Ovary (tissue), 9 donors: ENCODE results near the gene HJURP. TPM values are rescaled to one million over a fixed set of nuclear protein-coding genes. Genes with fewer than 3 reads are reported as not detected.

ENCODE experiments used
- DNase-seq, 5 donors: peaks; one replicate each; pipeline ENCODE4 v3.0.0-alpha.2; 2019 to 2020
- H3K27ac ChIP-seq, 2 donors: fragments of 200-600 bp; one replicate each; pipeline versions ENCODE4 v1.5.1 to v1.8.0; 2019 to 2022
- H3K27me3 ChIP-seq: fragments of 200-600 bp; one replicate; pipeline ENCODE4 v1.8.0; 2022
- H3K36me3 ChIP-seq: fragments of 200-600 bp; sonication (generic); one replicate; pipeline ENCODE4 v1.5.1; 2019
- H3K4me1 ChIP-seq: one replicate; pipeline ENCODE4 v1.8.1; 2013; ENCODE audit warnings: mild to moderate bottlenecking, moderate library complexity; ENCODE audit not compliant: insufficient read depth
- H3K4me3 ChIP-seq: fragments of 200-600 bp; sonication (generic); one replicate; pipeline ENCODE4 v1.5.1; 2017
- H3K9me3 ChIP-seq, 2 donors: fragments of 200-600 bp in 1 of 2; sonication (generic) in 1 of 2; one replicate each; pipeline versions ENCODE4 v1.5.1 to v1.8.1; 2013 to 2019; ENCODE audit warnings: mild to moderate bottlenecking in 1 of 2, moderate library complexity in 1 of 2
- EP300 ChIP-seq: sonication (generic); formaldehyde crosslinking; IDR thresholded peaks from one replicate; pipeline ENCODE4 v1.6.1; 2017; ENCODE audit warnings: antibody characterized with exemption
- POLR2A ChIP-seq: fragments of 450-650 bp; IDR thresholded peaks from one replicate; pipeline ENCODE4 v1.6.1; 2017; ENCODE audit warnings: antibody characterized with exemption, mild to moderate bottlenecking, moderate library complexity
- WGBS, 3 donors: extraction: QIAGEN DNeasy Blood & Tissue Kit in 1 of 3; methylation state at CpG; one replicate each; pipeline versions ENCODE4 v1.1.5 to v1.1.7; 2013 to 2017; 5-methylcytosine and 5-hydroxymethylcytosine counted together
- intact Hi-C, 4 donors: fragments of 100-400 bp; cut with DNase I; formaldehyde crosslinking; loops; one replicate each; pipeline versions ENCODE4 v1.11.0 to v1.15.1; 2022 to 2023
- polyA plus RNA-seq, 2 donors: library from polyadenylated mRNA; stranded (reverse); fragments of 200-250 nt in 1 of 2; fragments of 350-450 nt in 1 of 2; fragmentation: Illumina TruSeq in 1 of 2; extraction: RNeasy Lipid Tissue Mini Kit (QIAGEN cat#74804) in 1 of 2; gene quantifications; one replicate each; pipeline ENCODE4 v1.2.3, GENCODE V29; 2013 to 2014
- total RNA-seq, 7 donors: library from RNA; depleted of rRNA in 2 of 7; stranded (reverse); fragments of >200 nt in 2 of 7; fragmentation: NEBNext Ultra II Directional in 3 of 7; extraction: Animal tissue kit (Norgen Biotek cat#: 25700) in 3 of 7; gene quantifications; one replicate each; pipeline versions ENCODE4 v1.1.0 to v1.2.4, GENCODE V29; 2016 to 2023
- TF ChIP-seq, protein P1 (sequence below), 3 donors: fragments of 450-650 bp in 2 of 3; fragments of 200-600 bp in 1 of 3; IDR thresholded peaks; one replicate each; pipeline versions ENCODE4 v1.5.1 to v1.8.0; 2016 to 2022; ENCODE audit warnings: antibody characterized with exemption in 3 of 3, mild to moderate bottlenecking in 1 of 3
- donor health status: DM: no; HTN: no; CAD: no; lungs with moderate emphysema.
- donor health status: DM: no; HTN: no; CAD: no.
- donor health status: Bipolar disorder and iron deficiency.
- donor health status: DM: yes; HTN: yes; CAD: no.
- donor health status: DM: no; HTN: no; CAD: no.
- donor health status: DM: yes; HTN: yes; CAD: no.

The HJURP gene
- total and polyA plus RNA-seq, 9 donors: 0.07 to 1.5 (median 0.94) TPM; not detected in 4

DNA sequence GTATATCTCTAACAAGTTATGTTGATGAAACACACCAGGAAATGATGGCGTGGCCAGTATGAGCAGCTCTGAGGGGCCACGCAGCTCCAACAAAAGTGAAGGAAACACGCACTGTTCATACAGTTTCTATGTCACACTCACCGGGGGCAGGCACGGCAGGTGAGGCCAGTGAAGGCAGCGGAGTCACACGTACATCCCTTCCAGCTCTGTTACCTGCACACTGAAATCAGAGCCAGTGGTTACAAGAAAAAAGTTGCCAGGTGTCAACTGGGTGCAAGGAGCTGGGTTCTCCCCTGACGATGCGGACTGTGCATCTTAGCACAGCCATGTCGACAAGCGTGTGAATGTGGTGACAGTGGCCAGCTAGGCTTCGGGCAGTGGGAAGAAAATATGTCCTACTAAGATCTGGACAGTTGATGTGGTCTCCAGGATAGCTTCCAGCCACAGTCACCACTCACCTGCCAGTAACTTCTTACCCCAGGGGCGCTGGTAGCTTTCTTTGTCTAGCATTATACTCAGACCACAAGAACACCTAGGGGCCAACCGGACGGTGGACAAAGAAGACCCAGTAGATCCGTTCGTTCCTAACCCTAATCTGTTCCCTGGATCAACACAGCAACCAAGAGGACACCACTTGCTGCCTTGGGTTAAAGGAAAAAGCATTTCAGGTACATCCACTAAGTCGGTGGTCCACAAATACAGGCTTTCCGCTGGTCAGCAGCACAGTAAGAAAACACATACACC is 10.1 kb downstream of the HJURP start:
- DNase-seq: no peak
- Histone ChIP-seq H3K9me3 (no peaks in the 10 kb centered on the region), H3K36me3 (no peaks in the 10 kb centered on the region), H3K4me1 (no peaks in the 10 kb centered on the region), H3K27me3 (no peaks in the 10 kb centered on the region), H3K27ac (no peak overlapping the region), H3K4me3 (no peak overlapping the region)
- TF ChIP-seq POLR2A: no peak
- TF ChIP-seq, protein P1, sequence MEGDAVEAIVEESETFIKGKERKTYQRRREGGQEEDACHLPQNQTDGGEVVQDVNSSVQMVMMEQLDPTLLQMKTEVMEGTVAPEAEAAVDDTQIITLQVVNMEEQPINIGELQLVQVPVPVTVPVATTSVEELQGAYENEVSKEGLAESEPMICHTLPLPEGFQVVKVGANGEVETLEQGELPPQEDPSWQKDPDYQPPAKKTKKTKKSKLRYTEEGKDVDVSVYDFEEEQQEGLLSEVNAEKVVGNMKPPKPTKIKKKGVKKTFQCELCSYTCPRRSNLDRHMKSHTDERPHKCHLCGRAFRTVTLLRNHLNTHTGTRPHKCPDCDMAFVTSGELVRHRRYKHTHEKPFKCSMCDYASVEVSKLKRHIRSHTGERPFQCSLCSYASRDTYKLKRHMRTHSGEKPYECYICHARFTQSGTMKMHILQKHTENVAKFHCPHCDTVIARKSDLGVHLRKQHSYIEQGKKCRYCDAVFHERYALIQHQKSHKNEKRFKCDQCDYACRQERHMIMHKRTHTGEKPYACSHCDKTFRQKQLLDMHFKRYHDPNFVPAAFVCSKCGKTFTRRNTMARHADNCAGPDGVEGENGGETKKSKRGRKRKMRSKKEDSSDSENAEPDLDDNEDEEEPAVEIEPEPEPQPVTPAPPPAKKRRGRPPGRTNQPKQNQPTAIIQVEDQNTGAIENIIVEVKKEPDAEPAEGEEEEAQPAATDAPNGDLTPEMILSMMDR (IDR thresholded peaks at IDR 0.05): no peak
- no peak for TF ChIP-seq EP300
- WGBS, 3 donors: 90 to 92% (median 92%) methylated on average over 19 of the region's 19 CpGs
- intact Hi-C loops: no loop called here

DNA sequence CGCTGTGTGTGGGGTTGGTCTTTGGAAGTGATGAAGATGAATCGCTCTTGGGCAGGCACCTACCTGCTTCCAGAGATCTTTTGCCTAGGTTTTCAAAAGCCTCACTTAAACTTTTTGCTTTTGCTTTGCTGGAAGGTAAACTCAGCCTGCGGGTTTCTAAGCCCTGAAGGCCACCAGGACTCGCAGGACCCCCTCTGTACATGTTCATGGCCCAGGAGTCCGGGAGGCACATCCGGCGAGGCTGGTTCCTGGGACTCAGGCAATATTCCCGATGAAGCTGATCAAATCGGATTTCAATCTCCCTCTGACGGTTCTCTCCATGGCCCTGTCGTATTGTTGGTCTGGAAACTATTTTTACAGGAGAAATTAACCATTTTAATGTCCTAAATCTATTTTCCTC is 13.2 kb downstream of the HJURP start:
- no peak overlapping the region for H3K27ac ChIP-seq
- no peaks in the 10 kb centered on the region for H3K9me3 ChIP-seq
- no peak for DNase-seq
- intact Hi-C loops: no loop called here
- no peaks in the 10 kb centered on the region for H3K36me3 ChIP-seq
- H3K4me3 ChIP-seq: no peak overlapping the region
- H3K4me1 ChIP-seq: no peaks in the 10 kb centered on the region
- TF ChIP-seq, protein P1 (IDR thresholded peaks at IDR 0.05): no peak
- no peak for TF ChIP-seq POLR2A
- no peak for TF ChIP-seq EP300
- no peaks in the 10 kb centered on the region for H3K27me3 ChIP-seq
- 91 to 96% (median 93%) methylated on average over 11 of the region's 11 CpGs for WGBS, 3 donors

DNA sequence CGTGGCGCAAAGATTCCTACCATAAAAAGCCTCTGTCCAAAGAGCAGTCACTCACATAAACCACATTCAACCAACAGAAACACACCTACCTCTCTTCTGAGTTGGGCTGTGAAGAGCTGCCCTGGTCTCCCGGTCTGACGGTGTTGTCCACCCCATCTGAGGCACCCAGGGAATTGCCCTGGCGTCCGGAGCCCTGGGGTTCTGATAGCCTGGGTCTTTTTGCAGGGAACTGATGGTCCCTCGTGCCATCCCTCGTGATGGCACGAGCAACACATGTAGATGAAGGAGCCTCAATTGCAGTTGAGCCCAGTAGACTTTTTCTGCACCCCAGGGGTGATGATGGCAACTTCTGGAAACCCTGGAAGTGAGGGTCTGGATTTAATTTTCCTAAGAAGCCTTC is 13.8 kb downstream of the HJURP start:
- TF ChIP-seq, protein P1 (IDR thresholded peaks at IDR 0.05): no peak
- TF ChIP-seq POLR2A: no peak
- TF ChIP-seq EP300: no peak
- H3K36me3 ChIP-seq: no peaks in the 10 kb centered on the region
- 95 to 96% (median 95%) methylated on average over 9 of the region's 9 CpGs for WGBS, 3 donors

GRCh38 chr2:233839447-233839820 is 14.9 kb downstream of the HJURP start:
- H3K4me3 ChIP-seq: no peak overlapping the region
- no peaks in the 10 kb centered on the region for H3K9me3 ChIP-seq
- intact Hi-C loops: no loop called here
- 91 to 99% (median 97%) methylated on average over 10 of the region's 10 CpGs for WGBS, 3 donors
- H3K27me3 ChIP-seq: no peaks in the 10 kb centered on the region
- no peaks in the 10 kb centered on the region for H3K36me3 ChIP-seq
- DNase-seq: no peak
- no peaks in the 10 kb centered on the region for H3K4me1 ChIP-seq
- TF ChIP-seq POLR2A: no peak
- no peak for TF ChIP-seq EP300
- TF ChIP-seq, protein P1 (IDR thresholded peaks at IDR 0.05): no peak
- no peak overlapping the region for H3K27ac ChIP-seq

More for the DNA sequence above, 13.8 kb downstream of the HJURP start:
- Histone ChIP-seq H3K9me3 (no peaks in the 10 kb centered on the region), H3K4me1 (no peaks in the 10 kb centered on the region), H3K4me3 (no peak overlapping the region), H3K27me3 (no peaks in the 10 kb centered on the region), H3K27ac (no peak overlapping the region)
- DNase-seq: no peak
- intact Hi-C loops: no loop called here
